CD8-positive, alpha-beta memory T cell (primary cell): Measurements from ENCODE around the gene LRFN2. TPM values are rescaled to one million over a fixed set of nuclear protein-coding genes. Genes with fewer than 3 reads are reported as not detected.

Experiments
- CTCF ChIA-PET: fragments of 350-600 bp; sonication (Branson Sonifier 250); formaldehyde crosslinking; loops from one replicate; lab custom pipeline; 2021; ENCODE audit warnings: antibody characterized with exemption; lab: Charles Lee
- POLR2A ChIA-PET: fragments of 350-600 bp; sonication (Branson Sonifier 250); formaldehyde crosslinking; loops from one replicate; lab custom pipeline; 2021; ENCODE audit warnings: antibody characterized with exemption; lab: Charles Lee
- DNase-seq, 5 donors: peaks; one replicate each; pipeline versions ENCODE4 v3.0.0 to v3.0.0-alpha.2; 2020 to 2022; ENCODE audit warnings: mixed read lengths in 1 of 5
- H3K27ac ChIP-seq: one replicate; pipeline ENCODE4 v1.7.0; 2013; ENCODE audit warnings: low read depth, mild to moderate bottlenecking, low read length, moderate library complexity
- H3K27me3 ChIP-seq: 2 replicates; pipeline ENCODE4 v1.7.0; 2013; ENCODE audit warnings: low read length, mild to moderate bottlenecking; ENCODE audit not compliant: insufficient read depth, poor library complexity, severe bottlenecking
- H3K36me3 ChIP-seq: 2 replicates; pipeline ENCODE4 v1.7.0; 2013; ENCODE audit warnings: mild to moderate bottlenecking, low read length, moderate library complexity; ENCODE audit not compliant: insufficient read depth
- H3K4me1 ChIP-seq: 2 replicates; pipeline ENCODE4 v1.7.0; 2013; ENCODE audit warnings: mild to moderate bottlenecking, low read length, moderate library complexity; ENCODE audit not compliant: insufficient read depth
- H3K4me3 ChIP-seq: 2 replicates; pipeline ENCODE4 v1.7.0; 2013; ENCODE audit warnings: mild to moderate bottlenecking, low read length
- H3K9me3 ChIP-seq: 2 replicates; pipeline ENCODE4 v1.7.0; 2013; ENCODE audit warnings: mild to moderate bottlenecking, low read length
- H3K27ac Mint-ChIP-seq, 8 donors: one replicate each; pipeline ENCODE4 v1.8.0; 2020 to 2021; ENCODE audit warnings: mixed read lengths in 8 of 8, mild to moderate bottlenecking in 6 of 8, inconsistent platforms in 3 of 8, moderate library complexity in 3 of 8
- H3K27me3 Mint-ChIP-seq, 2 donors: one replicate each; pipeline ENCODE4 v1.8.0; 2020 to 2021; ENCODE audit warnings: mixed read lengths in 2 of 2, mild to moderate bottlenecking in 1 of 2, moderate library complexity in 1 of 2
- H3K36me3 Mint-ChIP-seq, 3 donors: one replicate each; pipeline ENCODE4 v1.8.0; 2020 to 2021; ENCODE audit warnings: mixed read lengths in 3 of 3, inconsistent platforms in 1 of 3, mild to moderate bottlenecking in 1 of 3
- H3K4me1 Mint-ChIP-seq, 3 donors: one replicate each; pipeline ENCODE4 v1.8.0; 2020 to 2021; ENCODE audit warnings: mixed read lengths in 3 of 3, inconsistent platforms in 1 of 3, mild to moderate bottlenecking in 1 of 3
- H3K4me3 Mint-ChIP-seq, 7 donors: one replicate each; pipeline ENCODE4 v1.8.0; 2020 to 2021; ENCODE audit warnings: mixed read lengths in 7 of 7, mild to moderate bottlenecking in 6 of 7, moderate library complexity in 4 of 7, inconsistent platforms in 2 of 7
- H3K9me3 Mint-ChIP-seq, 5 donors: one replicate each; pipeline ENCODE4 v1.8.0; 2020 to 2022; ENCODE audit warnings: mixed read lengths in 5 of 5, mild to moderate bottlenecking in 3 of 5, moderate library complexity in 2 of 5, inconsistent platforms in 1 of 5
- polyA plus RNA-seq: library from polyadenylated mRNA; unstranded; fragments of 300-500 nt; fragmentation: Illumina TruSeq; gene quantifications from one replicate; pipeline ENCODE4 v1.2.3, GENCODE V29; 2021
- total RNA-seq, 2 experiments: library from RNA; stranded (reverse); gene quantifications; one replicate each; pipeline ENCODE4 v1.2.3, GENCODE V29; 2021

Gene LRFN2
- total RNA-seq: not detected
- polyA plus RNA-seq: 0.29 TPM

DNA sequence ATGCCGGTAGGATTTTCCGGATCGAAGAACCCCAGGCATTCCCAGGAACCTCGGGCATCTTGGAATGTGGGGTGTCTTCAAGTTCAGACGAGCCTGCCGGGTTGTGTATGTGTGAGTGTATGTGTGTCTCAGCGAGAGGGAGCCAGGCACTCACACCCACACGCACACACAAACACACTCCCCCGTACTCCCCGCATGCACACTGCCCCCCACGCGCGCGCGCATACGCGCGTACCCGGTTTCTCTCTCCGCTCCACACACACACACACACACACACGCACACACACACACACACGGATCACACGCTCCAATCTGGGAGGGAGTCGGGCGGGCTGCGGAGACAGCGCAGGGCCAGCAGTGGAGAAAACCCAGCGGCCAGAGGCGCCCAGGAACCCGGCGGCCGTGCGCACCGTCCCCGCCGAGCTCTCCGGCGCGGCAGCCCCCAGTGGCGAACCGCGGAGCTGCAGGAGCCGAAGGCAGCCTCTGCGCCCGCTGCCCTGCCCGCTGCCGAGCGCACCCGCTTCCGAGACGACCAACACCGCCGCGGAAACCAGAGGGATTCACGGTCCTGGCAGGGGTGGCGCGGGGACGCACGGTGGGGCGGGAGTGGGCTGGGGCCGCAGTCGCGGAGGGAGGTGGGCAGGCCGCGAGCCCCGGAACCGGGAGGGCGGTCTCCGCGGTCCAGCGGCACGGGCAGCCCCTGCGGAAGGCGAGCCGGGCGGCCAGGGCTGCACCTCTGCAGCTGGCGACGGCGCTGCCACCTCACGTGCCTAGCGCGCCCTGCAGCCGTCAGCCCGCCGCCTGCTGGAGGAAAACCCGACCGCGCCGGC, at the start of gene LRFN2:
TSS of gene LRFN2 (minus strand) at position 125 of the 830 bp plus-strand sequence.
- Histone ChIP-seq H3K36me3 (no peaks in the 10 kb centered on the region), H3K9me3 (no peaks in the 10 kb centered on the region), H3K4me1 (peaks cover 12% of the 10 kb centered on the region), H3K27ac (no peak within 1 kb of the TSS), H3K4me3 (peak within 1 kb of the TSS; percentile 39), H3K27me3 (peaks cover 4% of the 10 kb centered on the region)
- no peaks in the 10 kb centered on the region for H3K36me3 Mint-ChIP-seq
- ChIA-PET CTCF (interaction anchor here (0.9 kb wide), 1 partner anchor 245 kb away, joined by 3 read pairs; no protein-coding TSS in a partner anchor), POLR2A (no interaction called here)
- peak; percentile 30 to 53 (median 40) for DNase-seq
- peaks cover 19 to 54% of the 10 kb centered on the region in 2 donors for H3K27me3 Mint-ChIP-seq
- peak within 1 kb of the TSS; percentile 58 to 91 (median 72) for H3K4me3 Mint-ChIP-seq
- H3K27ac Mint-ChIP-seq: no peak within 1 kb of the TSS
- peaks cover 0 to 1% (median 0%) of the 10 kb centered on the region in 5 donors for H3K9me3 Mint-ChIP-seq
- peaks cover 4 to 15% (median 7%) of the 10 kb centered on the region in 3 donors for H3K4me1 Mint-ChIP-seq

DNA sequence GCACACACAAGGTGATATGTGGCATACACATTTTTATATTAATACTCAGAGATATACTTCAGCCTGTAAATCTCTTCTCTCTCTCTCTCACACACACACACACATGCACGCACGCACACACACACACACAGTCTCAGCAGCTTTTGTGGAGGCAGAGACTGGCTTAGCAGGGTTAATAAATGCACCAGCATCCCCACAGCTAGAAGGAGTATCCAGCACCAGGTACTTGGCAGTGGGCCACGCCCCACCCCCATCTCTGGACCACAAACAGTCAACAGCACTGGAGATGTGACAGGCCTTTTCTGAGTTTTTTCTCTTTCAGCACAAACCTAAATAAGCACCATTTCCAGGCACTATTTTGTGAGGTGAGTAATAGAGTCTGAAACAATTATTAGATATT, 47.3 kb upstream of the LRFN2 start:
- POLR2A ChIA-PET: no interaction called here
- no peaks in the 10 kb centered on the region for H3K36me3 ChIP-seq
- no peak overlapping the region for H3K4me3 ChIP-seq
- Mint-ChIP-seq H3K27ac (no peak overlapping the region), H3K27me3 (peaks cover 2 to 8% of the 10 kb centered on the region in 2 donors), H3K9me3 (no peaks in the 10 kb centered on the region), H3K4me1 (no peaks in the 10 kb centered on the region), H3K36me3 (no peaks in the 10 kb centered on the region), H3K4me3 (no peak overlapping the region)
- no peak overlapping the region for H3K27ac ChIP-seq
- no peaks in the 10 kb centered on the region for H3K9me3 ChIP-seq
- H3K27me3 ChIP-seq: no peaks in the 10 kb centered on the region
- no peaks in the 10 kb centered on the region for H3K4me1 ChIP-seq
- DNase-seq: no peak
- CTCF ChIA-PET: no interaction called here

DNA sequence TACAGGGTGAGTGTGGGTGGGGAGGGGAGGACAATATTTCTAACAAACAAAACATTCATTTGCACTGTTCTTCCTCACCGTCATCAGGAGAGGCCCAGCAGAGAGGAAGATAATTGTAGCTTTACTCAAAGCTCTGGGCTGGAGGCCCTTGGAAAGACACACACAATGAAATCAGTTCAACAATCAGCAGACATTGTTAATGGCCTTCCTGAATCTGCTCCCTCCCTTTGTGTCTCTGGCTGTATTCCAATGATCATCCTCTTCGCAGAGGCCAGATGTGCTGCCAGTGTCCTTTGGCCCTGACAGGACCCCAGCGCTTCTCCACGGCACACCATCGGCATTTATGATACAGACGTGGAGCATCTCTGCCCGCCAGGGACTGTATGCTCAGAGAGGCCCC, 44.6 kb upstream of the LRFN2 start:
- no peak overlapping the region for H3K27ac ChIP-seq
- H3K4me3 Mint-ChIP-seq: no peak overlapping the region
- no peaks in the 10 kb centered on the region for H3K4me1 ChIP-seq
- no peaks in the 10 kb centered on the region for H3K27me3 ChIP-seq
- H3K36me3 ChIP-seq: no peaks in the 10 kb centered on the region
- DNase-seq: no peak
- peaks cover 0 to 1% (median 0%) of the 10 kb centered on the region in 5 donors for H3K9me3 Mint-ChIP-seq
- no peaks in the 10 kb centered on the region for H3K9me3 ChIP-seq
- ChIA-PET CTCF (no interaction called here), POLR2A (no interaction called here)
- no peak overlapping the region for H3K4me3 ChIP-seq
- no peak overlapping the region for H3K27ac Mint-ChIP-seq
- H3K27me3 Mint-ChIP-seq: peaks cover 4% of the 10 kb centered on the region in 2 donors
- no peaks in the 10 kb centered on the region for H3K4me1 Mint-ChIP-seq
- no peaks in the 10 kb centered on the region for H3K36me3 Mint-ChIP-seq

DNA sequence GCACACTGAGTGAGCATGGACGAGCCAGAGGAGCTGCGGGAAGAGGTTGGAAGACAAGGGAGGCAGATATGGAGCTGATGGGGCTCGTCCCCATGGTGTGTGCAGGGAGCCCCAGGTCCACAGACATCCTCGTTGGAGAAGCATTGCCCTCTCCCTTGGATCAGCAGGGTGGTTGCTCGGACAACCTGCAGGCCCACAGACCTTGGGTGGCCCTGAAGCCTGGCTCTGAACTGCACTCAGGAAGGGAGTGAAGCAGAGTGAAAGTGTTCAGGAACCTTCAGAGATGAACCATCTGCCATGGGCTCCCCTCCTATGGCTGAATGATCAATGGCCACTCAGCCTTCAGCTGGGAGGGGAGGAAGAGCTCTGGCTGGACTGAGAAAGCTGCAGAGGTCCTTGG, 43.3 kb upstream of the LRFN2 start:
- H3K4me3 ChIP-seq: no peak overlapping the region
- H3K27ac ChIP-seq: no peak overlapping the region
- no peaks in the 10 kb centered on the region for H3K4me1 ChIP-seq
- H3K36me3 ChIP-seq: no peaks in the 10 kb centered on the region
- Mint-ChIP-seq H3K36me3 (no peaks in the 10 kb centered on the region), H3K9me3 (peaks cover 0 to 6% (median 0%) of the 10 kb centered on the region in 5 donors), H3K27ac (no peak overlapping the region), H3K4me3 (no peak overlapping the region), H3K27me3 (peaks cover 4% of the 10 kb centered on the region in 2 donors), H3K4me1 (no peaks in the 10 kb centered on the region)
- no peaks in the 10 kb centered on the region for H3K9me3 ChIP-seq
- ChIA-PET POLR2A (no interaction called here), CTCF (no interaction called here)
- DNase-seq: no peak
- no peaks in the 10 kb centered on the region for H3K27me3 ChIP-seq

DNA sequence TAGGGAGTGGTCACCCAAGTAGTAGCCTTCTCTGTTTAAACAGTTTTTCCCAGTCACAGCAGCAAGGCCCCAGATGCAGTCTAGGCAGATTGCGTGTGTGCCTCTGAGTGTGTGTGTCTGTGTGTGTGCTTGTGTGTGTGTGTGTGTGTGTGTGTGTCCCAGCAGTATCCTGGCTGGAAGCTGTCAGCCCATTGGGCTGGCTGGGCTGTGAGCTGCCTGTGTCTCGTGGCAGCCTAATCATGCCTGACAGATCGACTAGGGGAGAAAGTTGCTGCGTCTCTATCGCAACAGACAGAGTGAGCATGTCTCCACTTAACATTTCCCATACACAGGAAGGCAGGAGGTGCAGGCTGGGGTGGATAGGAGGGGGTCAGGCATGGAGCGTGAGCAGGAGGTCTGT, 42.9 kb upstream of the LRFN2 start:
- H3K27me3 ChIP-seq: no peaks in the 10 kb centered on the region
- no peaks in the 10 kb centered on the region for H3K36me3 ChIP-seq
- CTCF ChIA-PET: no interaction called here
- H3K27ac ChIP-seq: no peak overlapping the region
- POLR2A ChIA-PET: no interaction called here
- DNase-seq: no peak
- H3K4me3 ChIP-seq: no peak overlapping the region
- Mint-ChIP-seq H3K27ac (no peak overlapping the region), H3K9me3 (peaks cover 0 to 6% (median 3%) of the 10 kb centered on the region in 5 donors), H3K27me3 (peaks cover 4% of the 10 kb centered on the region in 2 donors), H3K36me3 (no peaks in the 10 kb centered on the region), H3K4me3 (no peak overlapping the region), H3K4me1 (no peaks in the 10 kb centered on the region)
- H3K9me3 ChIP-seq: no peaks in the 10 kb centered on the region
- no peaks in the 10 kb centered on the region for H3K4me1 ChIP-seq

DNA sequence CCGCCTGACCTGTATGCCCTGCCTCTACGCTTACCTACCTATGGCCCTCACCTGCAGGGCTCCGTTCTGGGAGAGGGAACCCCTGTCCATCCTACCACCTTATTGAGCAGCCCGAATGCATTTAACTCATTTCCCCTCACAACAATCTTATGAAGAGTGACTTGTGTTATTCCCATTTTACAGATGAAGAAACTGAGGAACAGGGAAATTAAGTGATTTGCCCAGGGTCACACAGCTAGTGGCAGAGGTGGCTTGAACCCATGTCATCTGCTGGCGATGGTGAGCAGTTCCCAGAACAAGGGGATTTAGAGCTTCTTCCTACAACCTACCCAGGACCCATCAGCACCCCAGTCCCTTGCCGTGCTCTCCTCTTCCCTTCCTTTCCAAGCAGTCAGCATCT, 42.3 kb upstream of the LRFN2 start:
- H3K27me3 Mint-ChIP-seq: peaks cover 4% of the 10 kb centered on the region in 2 donors
- Histone ChIP-seq H3K4me1 (no peaks in the 10 kb centered on the region), H3K9me3 (no peaks in the 10 kb centered on the region), H3K4me3 (no peak overlapping the region), H3K36me3 (no peaks in the 10 kb centered on the region), H3K27me3 (no peaks in the 10 kb centered on the region), H3K27ac (no peak overlapping the region)
- no peak overlapping the region for H3K4me3 Mint-ChIP-seq
- H3K9me3 Mint-ChIP-seq: peaks cover 0 to 6% (median 3%) of the 10 kb centered on the region in 5 donors
- H3K36me3 Mint-ChIP-seq: no peaks in the 10 kb centered on the region
- ChIA-PET CTCF (no interaction called here), POLR2A (no interaction called here)
- H3K4me1 Mint-ChIP-seq: no peaks in the 10 kb centered on the region
- no peak overlapping the region for H3K27ac Mint-ChIP-seq
- no peak for DNase-seq

DNA sequence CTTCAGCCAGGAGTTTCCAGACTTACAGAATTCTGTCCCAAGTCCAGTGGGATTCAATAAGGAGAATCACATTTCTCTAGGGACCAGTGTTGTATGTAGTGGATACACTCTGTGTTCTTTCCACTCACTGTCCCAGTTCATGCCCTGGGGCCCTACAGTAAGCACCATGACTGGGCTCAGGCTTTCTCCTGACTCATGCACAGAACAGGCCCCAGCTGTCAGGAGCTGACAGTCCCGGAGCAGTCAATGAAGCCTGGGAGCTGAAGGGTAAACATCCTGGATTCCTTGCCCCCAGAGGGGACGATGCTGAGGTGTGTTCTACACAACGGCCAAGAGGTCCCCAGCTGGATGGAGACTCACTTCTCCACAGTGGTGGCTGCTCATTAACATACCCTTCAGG, 40.2 kb upstream of the LRFN2 start:
- no peaks in the 10 kb centered on the region for H3K36me3 Mint-ChIP-seq
- no peak overlapping the region for H3K4me3 Mint-ChIP-seq
- H3K36me3 ChIP-seq: no peaks in the 10 kb centered on the region
- POLR2A ChIA-PET: no interaction called here
- H3K27me3 Mint-ChIP-seq: peaks cover 4% of the 10 kb centered on the region in 2 donors
- H3K9me3 ChIP-seq: no peaks in the 10 kb centered on the region
- no peak for DNase-seq
- no peaks in the 10 kb centered on the region for H3K4me1 Mint-ChIP-seq
- H3K27ac ChIP-seq: no peak overlapping the region
- CTCF ChIA-PET: no interaction called here
- H3K9me3 Mint-ChIP-seq: peaks cover 0 to 6% (median 3%) of the 10 kb centered on the region in 5 donors
- H3K27me3 ChIP-seq: no peaks in the 10 kb centered on the region
- no peaks in the 10 kb centered on the region for H3K4me1 ChIP-seq
- no peak overlapping the region for H3K4me3 ChIP-seq
- no peak overlapping the region for H3K27ac Mint-ChIP-seq

DNA sequence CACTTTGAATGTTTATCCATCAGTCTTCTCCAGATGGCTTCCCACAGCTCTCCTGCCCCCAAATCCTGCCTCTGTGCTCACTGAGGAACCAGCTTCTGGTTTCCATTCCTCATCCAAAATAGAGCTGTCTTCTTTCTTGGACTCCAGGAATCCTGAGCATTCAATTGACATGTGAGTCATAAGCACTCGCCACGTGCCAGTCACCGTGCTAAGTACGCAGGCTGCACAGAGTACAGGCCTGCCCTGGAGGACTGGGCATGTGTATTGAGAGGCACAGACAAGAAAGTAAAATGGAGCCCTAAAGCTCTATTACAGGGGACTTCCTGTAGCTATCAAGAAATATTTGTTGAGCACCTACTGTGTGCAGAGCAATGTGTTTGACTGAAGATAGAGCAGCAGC, 39.7 kb upstream of the LRFN2 start:
- Mint-ChIP-seq H3K9me3 (peaks cover 0 to 7% (median 3%) of the 10 kb centered on the region in 5 donors), H3K4me1 (no peaks in the 10 kb centered on the region), H3K4me3 (no peak overlapping the region), H3K36me3 (no peaks in the 10 kb centered on the region), H3K27me3 (peaks cover 4% of the 10 kb centered on the region in 2 donors), H3K27ac (no peak overlapping the region)
- Histone ChIP-seq H3K4me3 (no peak overlapping the region), H3K4me1 (no peaks in the 10 kb centered on the region), H3K9me3 (no peaks in the 10 kb centered on the region), H3K27ac (no peak overlapping the region), H3K36me3 (no peaks in the 10 kb centered on the region), H3K27me3 (no peaks in the 10 kb centered on the region)
- ChIA-PET CTCF (no interaction called here), POLR2A (no interaction called here)
- DNase-seq: no peak
